Loucy (cell line): ENCODE measurements around the gene OSBPL1A.

Experiments
- CTCF ChIP-seq: fragments of 200-600 bp; sonication (generic); conservative IDR thresholded peaks from 2 replicates; pipeline ENCODE4 v1.5.1; 2014; ENCODE audit warnings: mild to moderate bottlenecking, antibody characterized with exemption, low read length
- EZH2phosphoT487 ChIP-seq: fragments of 200-600 bp; IDR thresholded peaks from 2 replicates; pipeline ENCODE4 v1.6.1; 2018; ENCODE audit warnings: antibody characterized with exemption, mild to moderate bottlenecking, moderate library complexity, borderline replicate concordance

- no peak for TF ChIP-seq CTCF
- no peak for TF ChIP-seq EZH2phosphoT487
Observed at GRCh38 chr18:24244698-24245097, 152.9 kb downstream of the OSBPL1A start.
